Measurements from ENCODE around the gene BBS12.

BBS12 gene

GRCh38 chr4:122765692-122766352 is 33.3 kb downstream of the BBS12 start:
- H3K27me3 ChIP-seq (ENCODE audit: control insufficient read depth, insufficient read depth, low read length), result no peaks in the 10 kb centered on the region
- no peaks in the 10 kb centered on the region for H3K9me3 ChIP-seq (ENCODE audit: control insufficient read depth, insufficient read depth, low read depth, low read length)
- no peak overlapping the region for H3K27ac ChIP-seq (ENCODE audit: low read depth, low read length)
- H3K4me1 ChIP-seq (ENCODE audit: control insufficient read depth, insufficient read depth, low read length), result peaks cover 24% of the 10 kb centered on the region
- no peaks in the 10 kb centered on the region for H3K36me3 ChIP-seq (ENCODE audit: control insufficient read depth, insufficient read depth, low read length)
- H3K4me3 ChIP-seq (ENCODE audit: low read depth, low read length), result no peak overlapping the region
- no peak overlapping the region for H3K9ac ChIP-seq (ENCODE audit: low read length)

GRCh38 chr4:122766353-122766705 is 33.8 kb downstream of the BBS12 start:
- Histone ChIP-seq H3K4me3 (ENCODE audit: low read depth, low read length) (no peak overlapping the region), H3K9ac (ENCODE audit: low read length) (no peak overlapping the region), H3K36me3 (ENCODE audit: control insufficient read depth, insufficient read depth, low read length) (no peaks in the 10 kb centered on the region), H3K27me3 (ENCODE audit: control insufficient read depth, insufficient read depth, low read length) (no peaks in the 10 kb centered on the region), H3K9me3 (ENCODE audit: control insufficient read depth, insufficient read depth, low read depth, low read length) (no peaks in the 10 kb centered on the region), H3K27ac (ENCODE audit: low read depth, low read length) (no peak overlapping the region), H3K4me1 (ENCODE audit: control insufficient read depth, insufficient read depth, low read length) (peaks cover 24% of the 10 kb centered on the region)

- Histone ChIP-seq H3K27ac (ENCODE audit: low read depth, low read length) (peak overlapping the region; percentile 31; the same call in 1 of the 2 replicates), H3K9me3 (ENCODE audit: control insufficient read depth, insufficient read depth, low read depth, low read length) (no peaks in the 10 kb centered on the region), H3K36me3 (ENCODE audit: control insufficient read depth, insufficient read depth, low read length) (no peaks in the 10 kb centered on the region), H3K4me3 (ENCODE audit: low read depth, low read length) (no peak overlapping the region), H3K9ac (ENCODE audit: low read length) (no peak overlapping the region), H3K4me1 (ENCODE audit: control insufficient read depth, insufficient read depth, low read length) (peaks cover 27% of the 10 kb centered on the region), H3K27me3 (ENCODE audit: control insufficient read depth, insufficient read depth, low read length) (no peaks in the 10 kb centered on the region)
Observed at GRCh38 chr4:122766950-122767349, 34.4 kb downstream of the BBS12 start.

GRCh38 chr4:122771724-122772123 is 39.2 kb downstream of the BBS12 start:
- Histone ChIP-seq H3K4me3 (ENCODE audit: low read depth, low read length) (no peak overlapping the region), H3K27ac (ENCODE audit: low read depth, low read length) (no peak overlapping the region), H3K27me3 (ENCODE audit: control insufficient read depth, insufficient read depth, low read length) (no peaks in the 10 kb centered on the region), H3K4me1 (ENCODE audit: control insufficient read depth, insufficient read depth, low read length) (peaks cover 34% of the 10 kb centered on the region), H3K9ac (ENCODE audit: low read length) (no peak overlapping the region), H3K36me3 (ENCODE audit: control insufficient read depth, insufficient read depth, low read length) (no peaks in the 10 kb centered on the region), H3K9me3 (ENCODE audit: control insufficient read depth, insufficient read depth, low read depth, low read length) (no peaks in the 10 kb centered on the region)

- Histone ChIP-seq H3K27ac (ENCODE audit: low read depth, low read length) (no peak overlapping the region), H3K36me3 (ENCODE audit: control insufficient read depth, insufficient read depth, low read length) (no peaks in the 10 kb centered on the region), H3K9me3 (ENCODE audit: control insufficient read depth, insufficient read depth, low read depth, low read length) (no peaks in the 10 kb centered on the region), H3K27me3 (ENCODE audit: control insufficient read depth, insufficient read depth, low read length) (no peaks in the 10 kb centered on the region), H3K9ac (ENCODE audit: low read length) (no peak overlapping the region), H3K4me1 (ENCODE audit: control insufficient read depth, insufficient read depth, low read length) (peaks cover 30% of the 10 kb centered on the region), H3K4me3 (ENCODE audit: low read depth, low read length) (no peak overlapping the region)
Observed at GRCh38 chr4:122772311-122772710, 39.8 kb downstream of the BBS12 start.

- Histone ChIP-seq H3K4me3 (ENCODE audit: low read depth, low read length) (no peak overlapping the region), H3K9ac (ENCODE audit: low read length) (no peak overlapping the region), H3K27ac (ENCODE audit: low read depth, low read length) (no peak overlapping the region), H3K27me3 (ENCODE audit: control insufficient read depth, insufficient read depth, low read length) (no peaks in the 10 kb centered on the region), H3K36me3 (ENCODE audit: control insufficient read depth, insufficient read depth, low read length) (no peaks in the 10 kb centered on the region), H3K9me3 (ENCODE audit: control insufficient read depth, insufficient read depth, low read depth, low read length) (no peaks in the 10 kb centered on the region), H3K4me1 (ENCODE audit: control insufficient read depth, insufficient read depth, low read length) (peaks cover 28% of the 10 kb centered on the region)
Observed at GRCh38 chr4:122772986-122773385, 40.5 kb downstream of the BBS12 start.

GRCh38 chr4:122775039-122775438 is 42.5 kb downstream of the BBS12 start:
- Histone ChIP-seq H3K36me3 (ENCODE audit: control insufficient read depth, insufficient read depth, low read length) (no peaks in the 10 kb centered on the region), H3K4me3 (ENCODE audit: low read depth, low read length) (no peak overlapping the region), H3K27me3 (ENCODE audit: control insufficient read depth, insufficient read depth, low read length) (no peaks in the 10 kb centered on the region), H3K9ac (ENCODE audit: low read length) (no peak overlapping the region), H3K9me3 (ENCODE audit: control insufficient read depth, insufficient read depth, low read depth, low read length) (peaks cover 4% of the 10 kb centered on the region), H3K27ac (ENCODE audit: low read depth, low read length) (no peak overlapping the region), H3K4me1 (ENCODE audit: control insufficient read depth, insufficient read depth, low read length) (peaks cover 21% of the 10 kb centered on the region)

- H3K4me1 ChIP-seq (ENCODE audit: control insufficient read depth, insufficient read depth, low read length), result peaks cover 26% of the 10 kb centered on the region
- no peaks in the 10 kb centered on the region for H3K36me3 ChIP-seq (ENCODE audit: control insufficient read depth, insufficient read depth, low read length)
- no peak overlapping the region for H3K27ac ChIP-seq (ENCODE audit: low read depth, low read length)
- no peak overlapping the region for H3K9ac ChIP-seq (ENCODE audit: low read length)
- no peak overlapping the region for H3K4me3 ChIP-seq (ENCODE audit: low read depth, low read length)
- peaks cover 7% of the 10 kb centered on the region for H3K9me3 ChIP-seq (ENCODE audit: control insufficient read depth, insufficient read depth, low read depth, low read length)
- H3K27me3 ChIP-seq (ENCODE audit: control insufficient read depth, insufficient read depth, low read length), result no peaks in the 10 kb centered on the region
Observed at GRCh38 chr4:122775987-122776836, 43.7 kb downstream of the BBS12 start.

- H3K4me3 ChIP-seq (ENCODE audit: low read depth, low read length), result no peak overlapping the region
- no peak overlapping the region for H3K9ac ChIP-seq (ENCODE audit: low read length)
- no peaks in the 10 kb centered on the region for H3K36me3 ChIP-seq (ENCODE audit: control insufficient read depth, insufficient read depth, low read length)
- H3K9me3 ChIP-seq (ENCODE audit: control insufficient read depth, insufficient read depth, low read depth, low read length), result peaks cover 7% of the 10 kb centered on the region
- H3K27me3 ChIP-seq (ENCODE audit: control insufficient read depth, insufficient read depth, low read length), result no peaks in the 10 kb centered on the region
- H3K27ac ChIP-seq (ENCODE audit: low read depth, low read length), result no peak overlapping the region
- peaks cover 30% of the 10 kb centered on the region for H3K4me1 ChIP-seq (ENCODE audit: control insufficient read depth, insufficient read depth, low read length)
Observed at GRCh38 chr4:122776916-122777315, 44.4 kb downstream of the BBS12 start.

GRCh38 chr4:122777846-122778673 is 45.6 kb downstream of the BBS12 start:
- Histone ChIP-seq H3K4me3 (ENCODE audit: low read depth, low read length) (no peak overlapping the region), H3K9ac (ENCODE audit: low read length) (no peak overlapping the region), H3K27ac (ENCODE audit: low read depth, low read length) (no peak overlapping the region)

GRCh38 chr4:122781486-122781885 is 49.0 kb downstream of the BBS12 start:
- Histone ChIP-seq H3K27me3 (ENCODE audit: control insufficient read depth, insufficient read depth, low read length) (no peaks in the 10 kb centered on the region), H3K4me3 (ENCODE audit: low read depth, low read length) (no peak overlapping the region), H3K9ac (ENCODE audit: low read length) (no peak overlapping the region), H3K9me3 (ENCODE audit: control insufficient read depth, insufficient read depth, low read depth, low read length) (peaks cover 7% of the 10 kb centered on the region), H3K36me3 (ENCODE audit: control insufficient read depth, insufficient read depth, low read length) (no peaks in the 10 kb centered on the region), H3K27ac (ENCODE audit: low read depth, low read length) (peak overlapping the region; percentile 96), H3K4me1 (ENCODE audit: control insufficient read depth, insufficient read depth, low read length) (peaks cover 35% of the 10 kb centered on the region)

More at GRCh38 chr4:122777846-122778673, 45.6 kb downstream of the BBS12 start:
- no peaks in the 10 kb centered on the region for H3K36me3 ChIP-seq (ENCODE audit: control insufficient read depth, insufficient read depth, low read length)
- no peaks in the 10 kb centered on the region for H3K27me3 ChIP-seq (ENCODE audit: control insufficient read depth, insufficient read depth, low read length)
- peaks cover 7% of the 10 kb centered on the region for H3K9me3 ChIP-seq (ENCODE audit: control insufficient read depth, insufficient read depth, low read depth, low read length)
- H3K4me1 ChIP-seq (ENCODE audit: control insufficient read depth, insufficient read depth, low read length), result peaks cover 32% of the 10 kb centered on the region
